Mesenchymal stem cell (in vitro differentiated cells and primary cell): ENCODE results near the gene TMEM59L.
A peak's percentile ranks its signal among the peaks of the same experiment; 100 is the strongest.

Experiments
- DNase-seq: peaks from one replicate; pipeline ENCODE4 v3.0.0-alpha.2; 2013
- H2AFZ ChIP-seq: one replicate; pipeline ENCODE4 v1.6.1; 2013; ENCODE audit warnings: low read depth, mild to moderate bottlenecking, control low read depth, inconsistent platforms, low read length, moderate library complexity
- H2AK5ac ChIP-seq: 2 replicates; pipeline ENCODE4 v1.6.1; 2013; ENCODE audit warnings: low read length, moderate library complexity, mild to moderate bottlenecking, inconsistent platforms; ENCODE audit not compliant: severe bottlenecking
- H2BK120ac ChIP-seq: one replicate; pipeline ENCODE4 v1.6.1; 2013; ENCODE audit warnings: low read depth, mild to moderate bottlenecking, inconsistent platforms, low read length, moderate library complexity
- H2BK12ac ChIP-seq, 2 experiments: one replicate each; pipeline ENCODE4 v1.6.1; 2013; ENCODE audit warnings: inconsistent platforms in 2 of 2, low read length in 2 of 2, mild to moderate bottlenecking in 2 of 2, moderate library complexity in 2 of 2, control low read depth in 1 of 2
- H2BK15ac ChIP-seq: one replicate; pipeline ENCODE4 v1.6.1; 2013; ENCODE audit warnings: mild to moderate bottlenecking, low read depth, inconsistent platforms; ENCODE audit not compliant: poor library complexity, severe bottlenecking
- H2BK5ac ChIP-seq: 2 replicates; pipeline ENCODE4 v1.6.1; 2013; ENCODE audit warnings: low read depth, mild to moderate bottlenecking, low read length, control low read depth, inconsistent platforms; ENCODE audit not compliant: poor library complexity, severe bottlenecking
- H3K14ac ChIP-seq, 2 experiments: one replicate each; pipeline ENCODE4 v1.6.1; 2013; ENCODE audit warnings: inconsistent platforms in 2 of 2, low read length in 2 of 2, control low read depth in 1 of 2, mild to moderate bottlenecking in 1 of 2, moderate library complexity in 1 of 2
- H3K18ac ChIP-seq, 2 experiments: one replicate each; pipeline ENCODE4 v1.6.1; 2013; ENCODE audit warnings: inconsistent platforms in 2 of 2, low read length in 2 of 2, control low read depth in 1 of 2, low read depth in 1 of 2, mild to moderate bottlenecking in 1 of 2
- H3K23ac ChIP-seq, 2 experiments: one replicate each; pipeline ENCODE4 v1.6.1; 2013; ENCODE audit warnings: inconsistent platforms in 2 of 2, low read length in 2 of 2, mild to moderate bottlenecking in 2 of 2, moderate library complexity in 2 of 2, control low read depth in 1 of 2
- H3K27ac ChIP-seq: 2 replicates; pipeline ENCODE4 v1.5.1; 2013; ENCODE audit warnings: mild to moderate bottlenecking, moderate library complexity, low read length, control low read depth, inconsistent platforms; ENCODE audit not compliant: poor library complexity, severe bottlenecking
- H3K27me3 ChIP-seq, 2 experiments: 2 replicates each; pipeline versions ENCODE4 v1.6.1 to v1.7.0; 2013; ENCODE audit warnings: low read length in 2 of 2, mild to moderate bottlenecking in 2 of 2, moderate library complexity in 2 of 2, control low read depth in 1 of 2, inconsistent platforms in 1 of 2; ENCODE audit not compliant: control insufficient read depth in 1 of 2, insufficient read depth in 1 of 2
- H3K36me3 ChIP-seq, 2 experiments: 2 replicates each; pipeline versions ENCODE4 v1.6.1 to v1.7.0; 2013; ENCODE audit warnings: low read length in 2 of 2, control low read depth in 1 of 2, inconsistent platforms in 1 of 2, low read depth in 1 of 2, mild to moderate bottlenecking in 1 of 2; ENCODE audit not compliant: insufficient read depth in 2 of 2, control insufficient read depth in 1 of 2
- H3K4ac ChIP-seq, 2 experiments: one replicate each; pipeline ENCODE4 v1.6.1; 2013; ENCODE audit warnings: inconsistent platforms in 2 of 2, low read length in 2 of 2, mild to moderate bottlenecking in 2 of 2, moderate library complexity in 2 of 2, control low read depth in 1 of 2, low read depth in 1 of 2
- H3K4me1 ChIP-seq: 2 replicates; pipeline ENCODE4 v1.6.1; 2013; ENCODE audit warnings: low read depth, low read length, control low read depth; ENCODE audit not compliant: control insufficient read depth, insufficient read depth
- H3K4me2 ChIP-seq: 2 replicates; pipeline ENCODE4 v1.6.1; 2013; ENCODE audit warnings: low read length, mild to moderate bottlenecking, inconsistent platforms; ENCODE audit not compliant: poor library complexity, severe bottlenecking
- H3K4me3 ChIP-seq, 2 experiments: 2 replicates each; pipeline versions ENCODE4 v1.5.1 to v1.7.0; 2013; ENCODE audit warnings: low read length in 2 of 2, mild to moderate bottlenecking in 2 of 2, control low read depth in 1 of 2, low read depth in 1 of 2; ENCODE audit not compliant: insufficient read depth in 1 of 2
- H3K79me1 ChIP-seq: replicated peaks from 2 replicates; pipeline ENCODE4 v1.6.1; 2013; ENCODE audit warnings: mild to moderate bottlenecking, control low read depth, low read length, inconsistent platforms; ENCODE audit not compliant: poor library complexity, severe bottlenecking
- H3K9ac ChIP-seq: 2 replicates; pipeline ENCODE4 v1.7.0; 2013; ENCODE audit warnings: mild to moderate bottlenecking, low read length, moderate library complexity
- H3K9me3 ChIP-seq: 2 replicates; pipeline ENCODE4 v1.7.0; 2013; ENCODE audit warnings: mild to moderate bottlenecking, low read length; ENCODE audit not compliant: control insufficient read depth
- H4K8ac ChIP-seq: one replicate; pipeline ENCODE4 v1.6.1; 2013; ENCODE audit warnings: inconsistent platforms, mild to moderate bottlenecking, low read length, moderate library complexity
- H4K91ac ChIP-seq: one replicate; pipeline ENCODE4 v1.6.1; 2013; ENCODE audit warnings: mild to moderate bottlenecking, low read length, inconsistent platforms
- WGBS: methylation state at CpG from one replicate; pipeline ENCODE4 v1.1.7; 2013; ENCODE audit warnings: mixed read lengths; 5-methylcytosine and 5-hydroxymethylcytosine counted together

Gene TMEM59L

GRCh38 chr19:18580311-18580710 is 32.4 kb upstream of the TMEM59L start:
- Histone ChIP-seq H3K4ac (no peak overlapping the region), H2AFZ (no peak overlapping the region), H2AK5ac (no peak overlapping the region), H3K79me1 (peaks cover 3% of the 10 kb centered on the region), H3K14ac (no peak overlapping the region), H4K8ac (no peak overlapping the region), H3K9me3 (no peaks in the 10 kb centered on the region), H3K27ac (no peak overlapping the region), H2BK5ac (no peak overlapping the region), H3K4me1 (no peaks in the 10 kb centered on the region), H2BK15ac (no peak overlapping the region), H3K9ac (no peak overlapping the region), H2BK120ac (no peak overlapping the region), H3K4me2 (no peak overlapping the region), H4K91ac (no peak overlapping the region), H3K4me3 (no peak overlapping the region), H3K36me3 (peaks cover 30 to 32% of the 10 kb centered on the region in 2 experiments), H3K27me3 (no peaks in the 10 kb centered on the region), H2BK12ac (no peak overlapping the region), H3K18ac (no peak overlapping the region), H3K23ac (no peak overlapping the region)
- 83% methylated on average over 7 of the region's 7 CpGs for WGBS
- no peak for DNase-seq

- no peak overlapping the region for H3K4me3 ChIP-seq
- H3K27ac ChIP-seq, result no peak overlapping the region
- DNase-seq, result no peak
- H4K8ac ChIP-seq, result no peak overlapping the region
- no peak overlapping the region for H4K91ac ChIP-seq
- H3K18ac ChIP-seq, result no peak overlapping the region
- H2AK5ac ChIP-seq, result no peak overlapping the region
- H2BK12ac ChIP-seq, result no peak overlapping the region
- H3K4ac ChIP-seq, result no peak overlapping the region
- no peaks in the 10 kb centered on the region for H3K9me3 ChIP-seq
- H3K4me1 ChIP-seq, result peaks cover 23% of the 10 kb centered on the region
- H3K36me3 ChIP-seq, result peaks cover 8 to 9% of the 10 kb centered on the region in 2 experiments
- H3K14ac ChIP-seq, result no peak overlapping the region
- H3K9ac ChIP-seq, result peak overlapping the region; percentile 32
- no peak overlapping the region for H3K4me2 ChIP-seq
- H3K27me3 ChIP-seq, result no peaks in the 10 kb centered on the region
- no peak overlapping the region for H2BK5ac ChIP-seq
- peaks cover 2% of the 10 kb centered on the region for H3K79me1 ChIP-seq
- WGBS, result 87% methylated on average over 2 of the region's 2 CpGs
- H2BK15ac ChIP-seq, result no peak overlapping the region
- no peak overlapping the region for H3K23ac ChIP-seq
- H2BK120ac ChIP-seq, result no peak overlapping the region
- no peak overlapping the region for H2AFZ ChIP-seq
These were observed 26.4 kb upstream of the TMEM59L start for GRCh38 chr19:18586306-18586705.

GRCh38 chr19:18587561-18587960 is 25.1 kb upstream of the TMEM59L start:
- no peak overlapping the region for H3K14ac ChIP-seq
- H3K79me1 ChIP-seq, result peaks cover 2% of the 10 kb centered on the region
- H4K8ac ChIP-seq, result peak overlapping the region; percentile 97
- 97% methylated on average over 10 of the region's 12 CpGs for WGBS
- peaks cover 9 to 16% of the 10 kb centered on the region in 2 experiments for H3K36me3 ChIP-seq
- H2AFZ ChIP-seq, result no peak overlapping the region
- no peak overlapping the region for H2BK12ac ChIP-seq
- no peak for DNase-seq
- peak overlapping the region; percentile 5 for H3K4me2 ChIP-seq
- no peak overlapping the region for H3K27ac ChIP-seq
- H3K4me3 ChIP-seq, result peak overlapping the region in 1 of 2 experiments; percentile 93
- H2AK5ac ChIP-seq, result no peak overlapping the region
- H3K4me1 ChIP-seq, result peaks cover 23% of the 10 kb centered on the region
- H2BK120ac ChIP-seq, result no peak overlapping the region
- H4K91ac ChIP-seq, result no peak overlapping the region
- H3K23ac ChIP-seq, result no peak overlapping the region
- H3K9me3 ChIP-seq, result no peaks in the 10 kb centered on the region
- H2BK15ac ChIP-seq, result no peak overlapping the region
- no peak overlapping the region for H3K4ac ChIP-seq
- H3K27me3 ChIP-seq, result no peaks in the 10 kb centered on the region
- H2BK5ac ChIP-seq, result no peak overlapping the region
- no peak overlapping the region for H3K18ac ChIP-seq
- H3K9ac ChIP-seq, result peak overlapping the region; percentile 89

GRCh38 chr19:18587962-18588610 is 24.6 kb upstream of the TMEM59L start:
- H2AK5ac ChIP-seq, result no peak overlapping the region
- peaks cover 23% of the 10 kb centered on the region for H3K4me1 ChIP-seq
- H2BK5ac ChIP-seq, result no peak overlapping the region
- H3K4me3 ChIP-seq, result peak overlapping the region; percentile 93
- peak overlapping the region; percentile 20 for H2AFZ ChIP-seq
- H3K9ac ChIP-seq, result peak overlapping the region; percentile 89
- peak overlapping the region; percentile 50 to 97 for H3K18ac ChIP-seq
- peaks cover 2% of the 10 kb centered on the region for H3K79me1 ChIP-seq
- peak overlapping the region; percentile 99 for H3K4me2 ChIP-seq
- no peaks in the 10 kb centered on the region for H3K9me3 ChIP-seq
- peak overlapping the region; percentile 9 for H3K27ac ChIP-seq
- no peak overlapping the region for H3K23ac ChIP-seq
- H3K4ac ChIP-seq, result peak overlapping the region; percentile 17 to 28
- H3K27me3 ChIP-seq, result no peaks in the 10 kb centered on the region
- peaks cover 9 to 16% of the 10 kb centered on the region in 2 experiments for H3K36me3 ChIP-seq
- peak overlapping the region; percentile 97 for H4K8ac ChIP-seq
- no peak overlapping the region for H2BK15ac ChIP-seq
- H2BK12ac ChIP-seq, result no peak overlapping the region
- no peak for DNase-seq
- H2BK120ac ChIP-seq, result no peak overlapping the region
- WGBS, result 54% methylated on average over 16 of the region's 16 CpGs
- H3K14ac ChIP-seq, result no peak overlapping the region
- no peak overlapping the region for H4K91ac ChIP-seq
